Ishikawa (cell line): ENCODE data around the gene RASSF4.

Experiments used
- CEBPB ChIP-seq: IDR thresholded peaks from 2 replicates; pipeline ENCODE4 v1.6.1; 2012
- CREB1 ChIP-seq: IDR thresholded peaks from 2 replicates; pipeline ENCODE4 v1.6.1; 2012; ENCODE audit warnings: low read depth
- EGR1 ChIP-seq: IDR thresholded peaks from 2 replicates; pipeline ENCODE4 v1.6.1; 2012
- EP300 ChIP-seq: IDR thresholded peaks from 2 replicates; pipeline ENCODE4 v1.6.1; 2012; ENCODE audit warnings: borderline replicate concordance
- FOXM1 ChIP-seq: IDR thresholded peaks from 2 replicates; pipeline ENCODE4 v1.6.1; 2012; ENCODE audit warnings: low read depth, borderline replicate concordance
- MAX ChIP-seq: IDR thresholded peaks from 2 replicates; pipeline ENCODE4 v1.6.1; 2012
- NFIC ChIP-seq: IDR thresholded peaks from 2 replicates; pipeline ENCODE4 v1.6.1; 2012
- RAD21 ChIP-seq: IDR thresholded peaks from 2 replicates; pipeline ENCODE4 v1.6.1; 2012; ENCODE audit warnings: low read depth
- REST ChIP-seq: IDR thresholded peaks from 2 replicates; pipeline ENCODE4 v1.6.1; 2012; ENCODE audit warnings: low read depth, mild to moderate bottlenecking
- TAF1 ChIP-seq: IDR thresholded peaks from 2 replicates; pipeline ENCODE4 v1.6.1; 2012; ENCODE audit warnings: low read depth, mild to moderate bottlenecking
- TCF12 ChIP-seq: IDR thresholded peaks from 2 replicates; pipeline ENCODE4 v1.6.1; 2012; ENCODE audit warnings: low read depth
- TEAD4 ChIP-seq: IDR thresholded peaks from 2 replicates; pipeline ENCODE4 v1.6.1; 2012
- USF1 ChIP-seq: IDR thresholded peaks from 2 replicates; pipeline ENCODE4 v1.6.1; 2012
- YY1 ChIP-seq: IDR thresholded peaks from 2 replicates; pipeline ENCODE4 v1.6.1; 2012; ENCODE audit warnings: low read depth
- ZBTB7A ChIP-seq: IDR thresholded peaks from 2 replicates; pipeline ENCODE4 v1.6.1; 2012; ENCODE audit warnings: low read depth

The RASSF4 gene

GRCh38 chr10:44925224-44925623 lies 34.4 kb upstream of the RASSF4 start:
- TF ChIP-seq MAX: no peak
- TF ChIP-seq RAD21: peak; percentile 35

- TF ChIP-seq MAX: no peak
- no peak for TF ChIP-seq NFIC
- no peak for TF ChIP-seq EP300
- no peak for TF ChIP-seq EGR1
- no peak for TF ChIP-seq TCF12
- TF ChIP-seq TAF1: no peak
- no peak for TF ChIP-seq YY1
- TF ChIP-seq USF1: no peak
- TF ChIP-seq CEBPB: no peak
- no peak for TF ChIP-seq FOXM1
- no peak for TF ChIP-seq CREB1
- TF ChIP-seq REST: no peak
- no peak for TF ChIP-seq RAD21
- no peak for TF ChIP-seq TEAD4
- TF ChIP-seq ZBTB7A: no peak
Measured at GRCh38 chr10:44925811-44926750, 33.5 kb upstream of the RASSF4 start.

- no peak for TF ChIP-seq RAD21
- TF ChIP-seq USF1: no peak
- TF ChIP-seq REST: no peak
- no peak for TF ChIP-seq TCF12
- no peak for TF ChIP-seq FOXM1
- no peak for TF ChIP-seq YY1
- no peak for TF ChIP-seq TEAD4
- no peak for TF ChIP-seq EGR1
- no peak for TF ChIP-seq TAF1
- no peak for TF ChIP-seq MAX
- TF ChIP-seq CREB1: no peak
- TF ChIP-seq CEBPB: no peak
- no peak for TF ChIP-seq EP300
- TF ChIP-seq NFIC: no peak
- no peak for TF ChIP-seq ZBTB7A
Measured at GRCh38 chr10:44926751-44927351, 32.8 kb upstream of the RASSF4 start.

- TF ChIP-seq MAX (no peak), ZBTB7A (no peak)
Measured at GRCh38 chr10:44927352-44927751, 32.2 kb upstream of the RASSF4 start.

- no peak for TF ChIP-seq ZBTB7A
- no peak for TF ChIP-seq RAD21
- TF ChIP-seq FOXM1: no peak
- TF ChIP-seq USF1: no peak
- TF ChIP-seq EP300: no peak
- TF ChIP-seq TEAD4: no peak
- TF ChIP-seq NFIC: no peak
- no peak for TF ChIP-seq MAX
- no peak for TF ChIP-seq TCF12
- TF ChIP-seq YY1: no peak
- no peak for TF ChIP-seq REST
- TF ChIP-seq CREB1: no peak
Measured at GRCh38 chr10:44928462-44928861, 31.1 kb upstream of the RASSF4 start.
